GM18907 (cell line): ENCODE results near the gene DVL1.

Source experiments
- ATAC-seq: cut with Tn5 transposase; IDR thresholded peaks from one replicate; pipeline ENCODE4 v1.9.1; 2021; ENCODE audit warnings: mild to moderate bottlenecking, moderate library complexity; ENCODE audit not compliant: unreplicated experiment

DVL1 gene

GRCh38 chr1:1285611-1286311 lies 63.5 kb downstream of the DVL1 start:
- ATAC-seq: no peak
